ENCODE measurements around the gene FBXO27.

DNA sequence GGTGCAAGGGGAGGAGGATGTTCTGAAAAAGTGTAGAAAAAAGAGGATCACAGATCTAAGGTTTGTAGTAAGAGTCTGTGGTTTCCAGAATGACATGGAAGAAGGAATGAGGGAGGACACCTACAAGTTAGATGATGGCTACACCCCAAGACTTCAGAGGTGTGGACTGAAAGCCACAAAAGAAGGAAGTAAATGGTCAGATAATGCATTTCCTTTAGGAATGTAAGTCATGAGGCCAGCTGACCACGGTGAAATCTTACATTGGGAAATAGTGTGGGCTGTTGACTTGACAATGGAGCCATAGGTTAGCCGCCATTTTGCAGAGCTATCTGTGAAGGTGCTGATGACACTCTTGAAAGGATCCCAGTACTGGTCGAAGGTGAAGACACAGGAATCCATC is 25.3 kb upstream of the FBXO27 start:
- TF ChIP-seq POLR2A (IDR thresholded peaks at IDR 0.05), result no peak
- TF ChIP-seq, protein P1, sequence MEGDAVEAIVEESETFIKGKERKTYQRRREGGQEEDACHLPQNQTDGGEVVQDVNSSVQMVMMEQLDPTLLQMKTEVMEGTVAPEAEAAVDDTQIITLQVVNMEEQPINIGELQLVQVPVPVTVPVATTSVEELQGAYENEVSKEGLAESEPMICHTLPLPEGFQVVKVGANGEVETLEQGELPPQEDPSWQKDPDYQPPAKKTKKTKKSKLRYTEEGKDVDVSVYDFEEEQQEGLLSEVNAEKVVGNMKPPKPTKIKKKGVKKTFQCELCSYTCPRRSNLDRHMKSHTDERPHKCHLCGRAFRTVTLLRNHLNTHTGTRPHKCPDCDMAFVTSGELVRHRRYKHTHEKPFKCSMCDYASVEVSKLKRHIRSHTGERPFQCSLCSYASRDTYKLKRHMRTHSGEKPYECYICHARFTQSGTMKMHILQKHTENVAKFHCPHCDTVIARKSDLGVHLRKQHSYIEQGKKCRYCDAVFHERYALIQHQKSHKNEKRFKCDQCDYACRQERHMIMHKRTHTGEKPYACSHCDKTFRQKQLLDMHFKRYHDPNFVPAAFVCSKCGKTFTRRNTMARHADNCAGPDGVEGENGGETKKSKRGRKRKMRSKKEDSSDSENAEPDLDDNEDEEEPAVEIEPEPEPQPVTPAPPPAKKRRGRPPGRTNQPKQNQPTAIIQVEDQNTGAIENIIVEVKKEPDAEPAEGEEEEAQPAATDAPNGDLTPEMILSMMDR (IDR thresholded peaks at IDR 0.05), result no peak

Measured in Peyer's patch (tissue), 4 donors.